Memory B cell (primary cell): Measurements from ENCODE around the gene ZNF500.
"Not testable (repeated sequence)": the region's sequence is repeated elsewhere in the genome, so short reads cannot be mapped to it uniquely, and the experiment has no call there.

Source experiments
- ATAC-seq: fragments of 150-1000 bp; cut with Tn5 transposase; 2 replicates; pipeline ENCODE4 v1.10.0; 2021; ENCODE audit warnings: low read depth, mild to moderate bottlenecking, moderate library complexity
- DNase-seq, 2 donors: peaks; one replicate each; pipeline ENCODE4 v3.0.0; 2022; ENCODE audit warnings: low spot score in 2 of 2
- H3K27ac Mint-ChIP-seq: one replicate; pipeline ENCODE4 v1.8.0; 2022; ENCODE audit warnings: mild to moderate bottlenecking, moderate library complexity, mixed read lengths
- H3K27me3 Mint-ChIP-seq: one replicate; pipeline ENCODE4 v1.8.0; 2022; ENCODE audit warnings: mixed read lengths
- H3K36me3 Mint-ChIP-seq: one replicate; pipeline ENCODE4 v1.8.0; 2022; ENCODE audit warnings: mild to moderate bottlenecking, mixed read lengths
- H3K4me1 Mint-ChIP-seq: one replicate; pipeline ENCODE4 v1.8.0; 2022; ENCODE audit warnings: mixed read lengths
- H3K4me3 Mint-ChIP-seq: one replicate; pipeline ENCODE4 v1.8.0; 2022; ENCODE audit warnings: mild to moderate bottlenecking, moderate library complexity, mixed read lengths
- H3K9me3 Mint-ChIP-seq: one replicate; pipeline ENCODE4 v1.8.0; 2022; ENCODE audit warnings: mixed read lengths

ZNF500 gene

GRCh38 chr16:4788489-4788889, 21.5 kb upstream of the ZNF500 start:
- Mint-ChIP-seq H3K9me3 (no peaks in the 10 kb centered on the region), H3K4me1 (no peaks in the 10 kb centered on the region), H3K27me3 (peaks cover 3% of the 10 kb centered on the region), H3K27ac (no peak overlapping the region), H3K4me3 (no peak overlapping the region), H3K36me3 (no peaks in the 10 kb centered on the region)
- DNase-seq = no peak
- no peak for ATAC-seq

- no peaks in the 10 kb centered on the region for H3K9me3 Mint-ChIP-seq
- peaks cover 3% of the 10 kb centered on the region for H3K27me3 Mint-ChIP-seq
- no peak for DNase-seq
- no peaks in the 10 kb centered on the region for H3K4me1 Mint-ChIP-seq
- H3K27ac Mint-ChIP-seq = no peak within 1 kb of the TSS
- H3K36me3 Mint-ChIP-seq = no peaks in the 10 kb centered on the region
- ATAC-seq = no peak
- H3K4me3 Mint-ChIP-seq = no peak within 1 kb of the TSS
These were observed 20.9 kb upstream of the ZNF500 start, which contains the start of gene SEPTIN12 for GRCh38 chr16:4787627-4788482. Gene SEPTIN12, minus strand, starts transcription at chr16:4788345. Its CDS starts 700 bp downstream, at chr16:4787645.

DNA sequence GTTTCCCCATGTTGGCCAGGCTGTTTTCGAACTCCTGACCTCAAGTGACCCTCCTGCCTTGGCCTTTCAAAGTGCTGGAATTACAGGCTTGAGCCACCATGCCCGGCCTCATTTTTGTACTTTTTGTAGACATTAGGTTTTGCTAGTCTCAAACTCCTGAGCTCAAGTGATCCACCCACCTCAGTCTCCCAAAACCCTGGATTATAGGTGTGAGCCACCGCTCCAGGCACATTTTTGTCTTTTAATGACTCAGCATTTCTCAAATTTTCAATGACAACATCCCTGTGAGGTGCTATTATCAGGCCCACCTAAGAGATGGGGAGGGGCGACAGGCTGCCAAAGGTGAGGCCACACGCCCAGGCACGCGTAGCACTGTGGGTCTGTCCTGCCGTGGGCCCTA, 20.1 kb upstream of the ZNF500 start:
- Mint-ChIP-seq H3K27me3 (peaks cover 3% of the 10 kb centered on the region), H3K4me3 (no peak overlapping the region), H3K9me3 (no peaks in the 10 kb centered on the region), H3K4me1 (peaks cover 4% of the 10 kb centered on the region), H3K36me3 (no peaks in the 10 kb centered on the region), H3K27ac (no peak overlapping the region)
- DNase-seq (no peak), ATAC-seq (no peak)

- H3K27me3 Mint-ChIP-seq = peaks cover under 1% of the 10 kb centered on the region
- H3K4me3 Mint-ChIP-seq = no peak overlapping the region
- no peak overlapping the region for H3K27ac Mint-ChIP-seq
- ATAC-seq = no peak
- H3K36me3 Mint-ChIP-seq = no peaks in the 10 kb centered on the region
- no peaks in the 10 kb centered on the region for H3K9me3 Mint-ChIP-seq
- DNase-seq = no peak
- H3K4me1 Mint-ChIP-seq = peaks cover 4% of the 10 kb centered on the region
These were observed 18.9 kb upstream of the ZNF500 start for GRCh38 chr16:4785758-4786433.

- not testable (repeated sequence) for H3K27ac Mint-ChIP-seq, H3K9me3 Mint-ChIP-seq, H3K27me3 Mint-ChIP-seq, H3K36me3 Mint-ChIP-seq, H3K4me1 Mint-ChIP-seq, ATAC-seq, DNase-seq, H3K4me3 Mint-ChIP-seq
These were observed 17.6 kb upstream of the ZNF500 start for GRCh38 chr16:4784444-4784987.

GRCh38 chr16:4783951-4784336, 17.0 kb upstream of the ZNF500 start:
- ATAC-seq (no peak), DNase-seq (no peak)
- no peak overlapping the region for H3K27ac Mint-ChIP-seq
- no peaks in the 10 kb centered on the region for H3K27me3 Mint-ChIP-seq
- H3K4me3 Mint-ChIP-seq = no peak overlapping the region
- H3K36me3 Mint-ChIP-seq = no peaks in the 10 kb centered on the region
- peaks cover 4% of the 10 kb centered on the region for H3K4me1 Mint-ChIP-seq
- no peaks in the 10 kb centered on the region for H3K9me3 Mint-ChIP-seq

GRCh38 chr16:4783251-4783950, 16.4 kb upstream of the ZNF500 start:
- no peaks in the 10 kb centered on the region for H3K27me3 Mint-ChIP-seq
- no peaks in the 10 kb centered on the region for H3K36me3 Mint-ChIP-seq
- no peak for ATAC-seq
- no peaks in the 10 kb centered on the region for H3K9me3 Mint-ChIP-seq
- no peak for DNase-seq
- no peak overlapping the region for H3K27ac Mint-ChIP-seq
- H3K4me3 Mint-ChIP-seq = no peak overlapping the region
- peaks cover 4% of the 10 kb centered on the region for H3K4me1 Mint-ChIP-seq

DNA sequence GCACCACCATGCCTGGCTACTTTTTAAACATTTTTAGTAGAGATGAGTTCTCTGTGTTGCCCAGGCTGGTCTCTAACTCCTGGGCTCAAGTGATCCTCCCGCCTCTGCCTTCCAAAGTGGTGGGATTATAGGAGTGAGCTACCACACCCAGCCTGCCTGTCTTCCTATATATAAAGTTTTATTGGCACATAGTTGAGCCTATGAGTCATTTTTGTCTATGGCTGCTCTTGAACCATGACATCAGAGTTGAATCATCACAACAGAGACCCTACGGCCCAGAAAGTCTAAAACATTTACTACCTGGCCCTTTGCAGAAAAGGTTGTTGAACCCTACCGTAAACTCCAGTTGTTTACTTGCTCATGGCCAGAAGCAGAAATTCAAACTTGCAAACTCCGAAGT, 13.3 kb upstream of the ZNF500 start:
- ATAC-seq = no peak

GRCh38 chr16:4778050-4778392, 11.1 kb upstream of the ZNF500 start:
- Mint-ChIP-seq H3K4me1 (peaks cover 4% of the 10 kb centered on the region), H3K27me3 (no peaks in the 10 kb centered on the region), H3K27ac (no peak overlapping the region), H3K36me3 (no peaks in the 10 kb centered on the region), H3K4me3 (no peak overlapping the region), H3K9me3 (no peaks in the 10 kb centered on the region)
- DNase-seq (no peak), ATAC-seq (no peak)

More for the DNA sequence above, 13.3 kb upstream of the ZNF500 start:
- Mint-ChIP-seq H3K9me3 (no peaks in the 10 kb centered on the region), H3K4me1 (peaks cover 4% of the 10 kb centered on the region), H3K27me3 (no peaks in the 10 kb centered on the region), H3K4me3 (no peak overlapping the region), H3K27ac (no peak overlapping the region), H3K36me3 (no peaks in the 10 kb centered on the region)
- DNase-seq = no peak

- H3K27ac Mint-ChIP-seq = no peak overlapping the region
These were observed 10.5 kb upstream of the ZNF500 start for GRCh38 chr16:4777339-4778049.

GRCh38 chr16:4776141-4776705, 9.3 kb upstream of the ZNF500 start:
- Mint-ChIP-seq H3K4me1 (no peaks in the 10 kb centered on the region), H3K27me3 (no peaks in the 10 kb centered on the region), H3K27ac (no peak overlapping the region), H3K36me3 (no peaks in the 10 kb centered on the region), H3K9me3 (no peaks in the 10 kb centered on the region), H3K4me3 (no peak overlapping the region)
- ATAC-seq (no peak), DNase-seq (no peak)

More at GRCh38 chr16:4777339-4778049, 10.5 kb upstream of the ZNF500 start:
- no peak for ATAC-seq
- Mint-ChIP-seq H3K4me3 (no peak overlapping the region), H3K4me1 (peaks cover 4% of the 10 kb centered on the region), H3K36me3 (no peaks in the 10 kb centered on the region), H3K27me3 (no peaks in the 10 kb centered on the region), H3K9me3 (no peaks in the 10 kb centered on the region)
- DNase-seq = no peak

DNA sequence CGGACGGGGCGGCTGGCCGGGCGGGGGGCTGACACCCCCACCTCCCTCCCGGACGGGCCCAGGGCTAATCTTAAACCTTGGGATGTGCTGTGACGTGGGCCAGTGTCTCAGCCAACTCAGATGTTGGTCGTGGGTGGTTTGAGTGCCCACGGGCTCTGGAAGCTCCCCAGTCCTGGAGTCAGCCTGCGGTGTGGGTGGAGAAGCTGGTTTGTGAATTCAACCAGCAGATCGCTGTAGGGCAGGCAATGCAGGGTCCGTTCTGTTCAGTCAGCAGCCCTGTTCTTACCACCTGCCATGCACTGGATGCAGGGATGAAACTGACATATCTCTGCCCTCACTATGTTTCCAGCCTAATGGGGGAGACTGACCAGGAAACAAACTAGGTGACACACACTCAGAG, 8.0 kb upstream of the ZNF500 start:
- ATAC-seq (no peak), DNase-seq (no peak)
- Mint-ChIP-seq H3K4me1 (no peaks in the 10 kb centered on the region), H3K27ac (no peak overlapping the region), H3K4me3 (no peak overlapping the region), H3K9me3 (no peaks in the 10 kb centered on the region), H3K27me3 (no peaks in the 10 kb centered on the region), H3K36me3 (no peaks in the 10 kb centered on the region)

- DNase-seq (no peak), ATAC-seq (no peak)
- no peak overlapping the region for H3K27ac Mint-ChIP-seq
- H3K4me3 Mint-ChIP-seq = no peak overlapping the region
- no peaks in the 10 kb centered on the region for H3K36me3 Mint-ChIP-seq
- peaks cover 13% of the 10 kb centered on the region for H3K4me1 Mint-ChIP-seq
- H3K9me3 Mint-ChIP-seq = no peaks in the 10 kb centered on the region
- no peaks in the 10 kb centered on the region for H3K27me3 Mint-ChIP-seq
These were observed 5.4 kb upstream of the ZNF500 start for GRCh38 chr16:4772351-4772750.
